ENCODE results near the gene WBP4.

Gene WBP4

DNA sequence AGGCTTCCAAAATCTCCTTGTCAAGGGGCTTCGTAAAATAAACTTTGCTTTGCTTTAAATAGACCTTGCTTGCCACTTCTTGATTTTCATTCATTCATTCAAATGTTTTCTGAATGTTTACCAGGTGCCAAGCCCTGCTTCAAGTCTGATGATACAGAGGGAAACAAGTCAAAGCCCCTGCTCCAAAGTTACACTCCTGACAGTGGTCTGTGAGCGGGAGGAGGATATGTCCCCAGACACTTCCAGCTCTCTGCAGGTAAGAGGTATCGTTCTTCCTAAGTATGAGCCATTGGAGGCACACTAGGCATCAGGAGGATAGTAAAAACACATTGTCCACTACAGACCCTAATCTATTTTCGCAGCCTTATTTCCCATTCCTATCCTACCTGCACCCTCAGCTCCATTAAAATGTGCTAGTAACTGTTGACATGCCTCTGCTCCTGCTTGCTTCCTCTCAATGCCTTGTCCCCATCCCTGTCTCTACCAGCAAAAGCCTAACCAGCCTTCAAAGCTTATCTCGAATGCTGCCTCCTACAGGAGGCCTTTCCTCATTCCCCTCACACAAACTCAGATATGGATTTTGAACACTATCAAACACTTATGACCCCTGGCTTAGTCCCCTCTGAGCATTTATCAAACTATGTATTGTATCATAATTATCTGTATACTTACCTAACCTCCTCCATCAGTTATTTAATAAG lies 6.2 kb upstream of the WBP4 start:
- no peak for TF ChIP-seq EZH2phosphoT487 (IDR thresholded peaks at IDR 0.05; ENCODE audit: low read depth)
- TF ChIP-seq, protein P1, sequence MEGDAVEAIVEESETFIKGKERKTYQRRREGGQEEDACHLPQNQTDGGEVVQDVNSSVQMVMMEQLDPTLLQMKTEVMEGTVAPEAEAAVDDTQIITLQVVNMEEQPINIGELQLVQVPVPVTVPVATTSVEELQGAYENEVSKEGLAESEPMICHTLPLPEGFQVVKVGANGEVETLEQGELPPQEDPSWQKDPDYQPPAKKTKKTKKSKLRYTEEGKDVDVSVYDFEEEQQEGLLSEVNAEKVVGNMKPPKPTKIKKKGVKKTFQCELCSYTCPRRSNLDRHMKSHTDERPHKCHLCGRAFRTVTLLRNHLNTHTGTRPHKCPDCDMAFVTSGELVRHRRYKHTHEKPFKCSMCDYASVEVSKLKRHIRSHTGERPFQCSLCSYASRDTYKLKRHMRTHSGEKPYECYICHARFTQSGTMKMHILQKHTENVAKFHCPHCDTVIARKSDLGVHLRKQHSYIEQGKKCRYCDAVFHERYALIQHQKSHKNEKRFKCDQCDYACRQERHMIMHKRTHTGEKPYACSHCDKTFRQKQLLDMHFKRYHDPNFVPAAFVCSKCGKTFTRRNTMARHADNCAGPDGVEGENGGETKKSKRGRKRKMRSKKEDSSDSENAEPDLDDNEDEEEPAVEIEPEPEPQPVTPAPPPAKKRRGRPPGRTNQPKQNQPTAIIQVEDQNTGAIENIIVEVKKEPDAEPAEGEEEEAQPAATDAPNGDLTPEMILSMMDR (IDR thresholded peaks at IDR 0.05; ENCODE audit: low read depth, low read length) = peak; percentile 34
- no peaks in the 10 kb centered on the region for H3K36me3 ChIP-seq (replicated peaks; ENCODE audit: low read depth, low read length)
- H3K9me3 ChIP-seq (ENCODE audit: insufficient read depth, low read length) = no peaks in the 10 kb centered on the region
- H3K27me3 ChIP-seq (ENCODE audit: low read depth, low read length) = no peaks in the 10 kb centered on the region
- H3K79me2 ChIP-seq (ENCODE audit: low read length) = no peaks in the 10 kb centered on the region; the same call in 1 of the 2 replicates
- H3K4me3 ChIP-seq (ENCODE audit: low read length) = no peak overlapping the region
- peak overlapping the region; percentile 61 for H3K4me2 ChIP-seq (ENCODE audit: low read length)
- no peak overlapping the region for H3K9ac ChIP-seq (ENCODE audit: low read length)
- peaks cover 24% of the 10 kb centered on the region for H3K4me1 ChIP-seq (ENCODE audit: low read length)
- no peak overlapping the region for H3K27ac ChIP-seq (ENCODE audit: low read length)
- H4K20me1 ChIP-seq (ENCODE audit: insufficient read depth, low read length) = no peaks in the 10 kb centered on the region
- H2AFZ ChIP-seq (ENCODE audit: low read depth, low read length) = no peak overlapping the region

- Histone ChIP-seq H2AFZ (ENCODE audit: low read depth, low read length) (no peak overlapping the region), H3K27me3 (ENCODE audit: low read depth, low read length) (no peaks in the 10 kb centered on the region), H3K9ac (ENCODE audit: low read length) (no peak overlapping the region), H3K36me3 (replicated peaks; ENCODE audit: low read depth, low read length) (no peaks in the 10 kb centered on the region), H3K4me3 (ENCODE audit: low read length) (no peak overlapping the region), H4K20me1 (ENCODE audit: insufficient read depth, low read length) (no peaks in the 10 kb centered on the region), H3K4me1 (ENCODE audit: low read length) (peaks cover 24% of the 10 kb centered on the region), H3K79me2 (ENCODE audit: low read length) (no peaks in the 10 kb centered on the region; the same call in 1 of the 2 replicates), H3K9me3 (ENCODE audit: insufficient read depth, low read length) (no peaks in the 10 kb centered on the region), H3K27ac (ENCODE audit: low read length) (no peak overlapping the region), H3K4me2 (ENCODE audit: low read length) (no peak overlapping the region)
- TF ChIP-seq EZH2phosphoT487 (IDR thresholded peaks at IDR 0.05; ENCODE audit: low read depth) = no peak
- TF ChIP-seq, protein P1 (IDR thresholded peaks at IDR 0.05; ENCODE audit: low read depth, low read length) = no peak
Measured at GRCh38 chr13:41056194-41056593, 5.1 kb upstream of the WBP4 start.

DNA sequence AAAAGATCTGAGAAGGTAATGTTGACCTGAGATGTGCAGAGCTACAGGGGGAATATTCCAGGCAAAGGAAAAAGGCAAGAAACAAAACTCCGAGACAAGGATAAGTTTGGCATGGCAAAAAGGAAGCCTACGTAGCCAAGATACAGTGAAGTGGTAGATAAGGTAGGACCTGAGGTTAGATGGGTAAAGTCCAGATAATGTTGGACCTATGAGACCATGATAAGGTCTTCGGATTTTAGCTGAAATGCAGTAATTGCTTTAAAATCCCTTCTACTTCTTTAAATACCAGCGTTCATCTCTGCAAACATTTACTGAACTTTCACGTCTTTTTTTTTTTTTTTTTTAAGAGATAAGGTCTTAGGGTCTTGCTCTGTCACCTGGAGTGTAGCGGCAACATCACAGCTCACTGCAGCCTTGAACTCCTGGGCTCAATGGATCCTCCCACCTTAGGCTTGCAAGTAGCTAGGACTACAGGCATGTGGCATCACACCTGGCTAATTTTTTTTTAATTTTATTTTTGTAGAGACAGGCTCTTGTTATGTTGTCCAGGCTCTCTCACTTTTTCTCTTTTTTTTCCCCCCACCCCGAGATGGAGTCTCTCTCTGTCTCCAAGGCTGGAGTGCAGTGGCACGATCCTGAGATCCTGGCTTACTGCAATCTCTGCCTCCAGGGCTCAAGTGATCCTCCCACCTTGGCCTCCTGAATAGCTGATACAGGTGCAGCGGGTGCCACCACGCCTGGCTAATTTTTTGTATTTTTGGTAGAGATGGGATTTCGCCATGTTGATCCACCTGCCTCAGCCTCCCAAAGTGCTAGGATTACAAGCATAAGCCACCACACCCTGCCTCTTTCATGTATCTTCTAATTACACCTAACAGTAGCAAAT lies 4.2 kb upstream of the WBP4 start:
- Histone ChIP-seq H3K9ac (ENCODE audit: low read length) (no peak overlapping the region), H2AFZ (ENCODE audit: low read depth, low read length) (no peak overlapping the region), H3K4me3 (ENCODE audit: low read length) (no peak overlapping the region), H3K4me2 (ENCODE audit: low read length) (no peak overlapping the region), H3K9me3 (ENCODE audit: insufficient read depth, low read length) (no peaks in the 10 kb centered on the region), H3K27ac (ENCODE audit: low read length) (no peak overlapping the region), H3K27me3 (ENCODE audit: low read depth, low read length) (no peaks in the 10 kb centered on the region), H4K20me1 (ENCODE audit: insufficient read depth, low read length) (no peaks in the 10 kb centered on the region), H3K79me2 (ENCODE audit: low read length) (peaks cover 5% of the 10 kb centered on the region), H3K36me3 (replicated peaks; ENCODE audit: low read depth, low read length) (no peaks in the 10 kb centered on the region), H3K4me1 (ENCODE audit: low read length) (peaks cover 24% of the 10 kb centered on the region)
- TF ChIP-seq EZH2phosphoT487 (IDR thresholded peaks at IDR 0.05; ENCODE audit: low read depth) = no peak
- TF ChIP-seq, protein P1 (IDR thresholded peaks at IDR 0.05; ENCODE audit: low read depth, low read length) = no peak
